T-helper 9 cell (primary cell): ENCODE measurements around the gene SRRM3.
"Not testable (repeated sequence)": the region's sequence is repeated elsewhere in the genome, so short reads cannot be mapped to it uniquely, and the experiment has no call there.

Source experiments
- DNase-seq: peaks from one replicate; pipeline ENCODE4 v3.0.0-alpha.2; 2020

SRRM3 gene

GRCh38 chr7:76317782-76318487 is 116.2 kb downstream of the SRRM3 start:
- peak; percentile 93 for DNase-seq

GRCh38 chr7:76318488-76319353 is 117.0 kb downstream of the SRRM3 start:
- peak; percentile 45 for DNase-seq

DNA sequence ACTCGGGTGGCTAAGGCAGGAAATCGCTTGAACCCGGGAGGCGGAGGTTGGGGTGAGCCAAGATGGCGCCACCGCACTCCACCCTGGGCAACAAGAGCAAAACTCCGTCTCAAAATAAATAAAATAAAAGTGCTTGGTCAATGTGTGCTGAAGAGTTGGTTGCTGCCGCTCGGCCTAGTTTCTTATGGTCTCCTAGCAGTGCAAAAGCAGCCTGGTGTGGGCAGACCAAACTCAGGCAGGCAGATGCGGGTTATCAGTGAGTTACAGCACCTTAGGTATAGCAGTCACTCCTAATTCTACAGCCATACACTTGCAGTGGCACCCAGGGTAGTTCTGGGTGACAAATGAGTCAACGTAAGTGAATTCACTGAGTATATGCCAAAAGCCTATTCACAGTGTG is 123.4 kb downstream of the SRRM3 start:
- no peak for DNase-seq

DNA sequence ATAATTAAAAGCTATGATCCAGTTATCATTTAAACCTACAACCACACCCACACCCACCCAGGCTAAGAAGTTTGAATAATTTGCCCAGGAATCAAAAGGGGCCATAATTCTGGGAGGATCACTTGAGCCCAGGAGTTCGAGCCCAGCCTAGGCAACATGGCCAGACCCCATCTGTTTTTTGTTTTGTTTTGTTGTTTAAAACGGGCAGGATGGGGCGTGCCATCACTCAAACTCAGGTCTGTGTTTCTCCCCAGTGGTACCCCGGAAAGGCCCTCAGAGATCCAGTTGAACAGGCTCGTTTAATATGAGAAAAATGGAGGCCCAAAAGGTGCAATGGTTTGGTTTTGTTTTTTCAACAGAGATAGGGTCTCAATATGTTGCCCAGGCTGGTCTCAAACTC is 124.1 kb downstream of the SRRM3 start:
- DNase-seq: no peak

GRCh38 chr7:76326646-76327233 is 125.0 kb downstream of the SRRM3 start:
- DNase-seq: no peak

- DNase-seq: no peak
Measured at GRCh38 chr7:76327610-76328009, 125.9 kb downstream of the SRRM3 start.

- no peak for DNase-seq
Measured at GRCh38 chr7:76328389-76328788, 126.7 kb downstream of the SRRM3 start.

DNA sequence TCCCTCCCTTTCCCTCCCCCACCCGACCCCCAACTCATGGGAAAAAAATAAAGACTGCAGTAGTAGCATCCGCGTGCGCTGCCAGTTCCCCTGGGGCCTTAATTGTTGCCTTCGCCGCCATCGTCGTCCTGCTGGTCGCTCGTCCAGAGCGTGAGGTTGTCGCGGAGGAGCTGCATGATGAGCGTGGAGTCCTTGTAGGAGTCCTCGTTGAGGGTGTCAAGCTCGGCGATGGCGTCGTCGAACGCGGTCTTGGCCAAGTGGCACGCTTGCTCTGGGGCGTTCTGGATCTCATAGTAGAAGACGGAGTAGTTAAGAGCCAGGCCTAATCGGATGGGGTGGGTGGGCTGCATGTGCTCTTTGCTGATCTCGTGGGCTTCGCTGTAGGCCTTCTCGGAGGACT is 127.8 kb downstream of the SRRM3 start:
- no peak for DNase-seq

DNA sequence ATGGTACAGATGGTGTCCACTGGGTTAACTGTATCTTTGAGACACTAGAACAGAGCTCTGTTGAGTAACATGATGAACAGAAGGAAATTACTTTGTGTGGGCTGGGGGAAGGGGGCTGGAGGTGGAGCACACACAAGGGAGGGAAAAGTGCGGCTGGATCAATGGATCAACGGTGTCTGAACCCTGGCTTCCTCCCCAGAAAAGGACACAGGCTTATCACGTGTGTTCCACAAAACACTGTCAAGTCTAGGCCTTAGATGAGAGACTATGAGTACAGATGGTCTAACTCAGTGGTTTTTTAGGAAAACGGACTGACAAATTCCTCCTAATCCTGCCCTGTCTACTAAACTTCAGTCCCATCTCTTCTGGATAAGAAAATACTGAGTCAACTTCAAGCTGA is 128.6 kb downstream of the SRRM3 start:
- DNase-seq: no peak

- no peak for DNase-seq
Measured at GRCh38 chr7:76330673-76331072, 129.0 kb downstream of the SRRM3 start.

GRCh38 chr7:76332078-76332477 is 130.4 kb downstream of the SRRM3 start:
- DNase-seq: no peak

GRCh38 chr7:76333511-76334101 is 131.9 kb downstream of the SRRM3 start:
- no peak for DNase-seq

GRCh38 chr7:76334320-76334967 is 132.7 kb downstream of the SRRM3 start:
- no peak for DNase-seq

DNA sequence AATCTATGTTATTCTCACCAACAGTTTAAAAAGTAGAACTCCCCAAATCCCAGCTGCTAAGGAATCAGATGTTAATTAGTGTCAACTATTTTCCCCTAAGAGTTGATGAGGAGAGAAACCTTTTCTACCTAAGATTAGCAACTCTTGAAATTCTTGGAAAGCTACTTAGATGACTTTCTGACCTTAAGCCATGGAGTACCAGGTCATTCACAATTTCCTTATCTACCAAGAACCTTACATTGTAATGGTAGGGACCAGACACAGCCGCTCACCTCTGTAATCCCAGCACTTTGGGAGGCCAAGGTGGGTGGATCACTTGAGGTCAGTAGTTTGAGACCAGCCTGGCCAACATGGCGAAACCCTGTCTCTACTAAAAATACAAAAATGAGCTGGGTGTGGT is 133.7 kb downstream of the SRRM3 start:
- DNase-seq: not testable (repeated sequence)

GRCh38 chr7:76336094-76336493 is 134.4 kb downstream of the SRRM3 start:
- no peak for DNase-seq
